Measurements from ENCODE around the gene ABCA5. TPM values are rescaled to one million over a fixed set of nuclear protein-coding genes. Genes with fewer than 3 reads are reported as not detected.

The ABCA5 gene
- total and polyA plus RNA-seq, 2 of the 13 experiments (the other 11 are each of a cell fraction or from before 2014, with no cell fraction given): 9.7 to 10.1 TPM

GRCh38 chr17:69327060-69327831 is at the start of gene ABCA5 (continued):
- TF ChIP-seq ZBTB40 (IDR thresholded peaks at IDR 0.05): no peak
- peak; percentile 88 for TF ChIP-seq ZBTB40 (CRISPR knock-in tag; IDR thresholded peaks at IDR 0.05)
- TF ChIP-seq, protein P1, sequence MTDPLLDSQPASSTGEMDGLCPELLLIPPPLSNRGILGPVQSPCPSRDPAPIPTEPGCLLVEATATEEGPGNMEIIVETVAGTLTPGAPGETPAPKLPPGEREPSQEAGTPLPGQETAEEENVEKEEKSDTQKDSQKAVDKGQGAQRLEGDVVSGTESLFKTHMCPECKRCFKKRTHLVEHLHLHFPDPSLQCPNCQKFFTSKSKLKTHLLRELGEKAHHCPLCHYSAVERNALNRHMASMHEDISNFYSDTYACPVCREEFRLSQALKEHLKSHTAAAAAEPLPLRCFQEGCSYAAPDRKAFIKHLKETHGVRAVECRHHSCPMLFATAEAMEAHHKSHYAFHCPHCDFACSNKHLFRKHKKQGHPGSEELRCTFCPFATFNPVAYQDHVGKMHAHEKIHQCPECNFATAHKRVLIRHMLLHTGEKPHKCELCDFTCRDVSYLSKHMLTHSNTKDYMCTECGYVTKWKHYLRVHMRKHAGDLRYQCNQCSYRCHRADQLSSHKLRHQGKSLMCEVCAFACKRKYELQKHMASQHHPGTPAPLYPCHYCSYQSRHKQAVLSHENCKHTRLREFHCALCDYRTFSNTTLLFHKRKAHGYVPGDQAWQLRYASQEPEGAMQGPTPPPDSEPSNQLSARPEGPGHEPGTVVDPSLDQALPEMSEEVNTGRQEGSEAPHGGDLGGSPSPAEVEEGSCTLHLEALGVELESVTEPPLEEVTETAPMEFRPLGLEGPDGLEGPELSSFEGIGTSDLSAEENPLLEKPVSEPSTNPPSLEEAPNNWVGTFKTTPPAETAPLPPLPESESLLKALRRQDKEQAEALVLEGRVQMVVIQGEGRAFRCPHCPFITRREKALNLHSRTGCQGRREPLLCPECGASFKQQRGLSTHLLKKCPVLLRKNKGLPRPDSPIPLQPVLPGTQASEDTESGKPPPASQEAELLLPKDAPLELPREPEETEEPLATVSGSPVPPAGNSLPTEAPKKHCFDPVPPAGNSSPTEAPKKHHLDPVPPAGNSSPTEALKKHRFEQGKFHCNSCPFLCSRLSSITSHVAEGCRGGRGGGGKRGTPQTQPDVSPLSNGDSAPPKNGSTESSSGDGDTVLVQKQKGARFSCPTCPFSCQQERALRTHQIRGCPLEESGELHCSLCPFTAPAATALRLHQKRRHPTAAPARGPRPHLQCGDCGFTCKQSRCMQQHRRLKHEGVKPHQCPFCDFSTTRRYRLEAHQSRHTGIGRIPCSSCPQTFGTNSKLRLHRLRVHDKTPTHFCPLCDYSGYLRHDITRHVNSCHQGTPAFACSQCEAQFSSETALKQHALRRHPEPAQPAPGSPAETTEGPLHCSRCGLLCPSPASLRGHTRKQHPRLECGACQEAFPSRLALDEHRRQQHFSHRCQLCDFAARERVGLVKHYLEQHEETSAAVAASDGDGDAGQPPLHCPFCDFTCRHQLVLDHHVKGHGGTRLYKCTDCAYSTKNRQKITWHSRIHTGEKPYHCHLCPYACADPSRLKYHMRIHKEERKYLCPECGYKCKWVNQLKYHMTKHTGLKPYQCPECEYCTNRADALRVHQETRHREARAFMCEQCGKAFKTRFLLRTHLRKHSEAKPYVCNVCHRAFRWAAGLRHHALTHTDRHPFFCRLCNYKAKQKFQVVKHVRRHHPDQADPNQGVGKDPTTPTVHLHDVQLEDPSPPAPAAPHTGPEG (CRISPR knock-in tag; IDR thresholded peaks at IDR 0.05): no peak
- peak; percentile 80; the same call in 1 of the 2 replicates for TF ChIP-seq ZNF772 (CRISPR knock-in tag; IDR thresholded peaks at IDR 0.05)
- TF ChIP-seq ZBTB49 (CRISPR knock-in tag; IDR thresholded peaks at IDR 0.05; ENCODE audit: borderline replicate concordance): 0 out of 2 replicates have a peak, but pooled peaks have one; percentile 74
- no peak for TF ChIP-seq GPN1 (CRISPR knock-in tag; IDR thresholded peaks at IDR 0.05; ENCODE audit: borderline replicate concordance)
- TF ChIP-seq NRL (CRISPR knock-in tag; IDR thresholded peaks at IDR 0.05; ENCODE audit: borderline replicate concordance): peak; percentile 95
- no peak for TF ChIP-seq TOE1 (CRISPR knock-in tag; IDR thresholded peaks at IDR 0.05)
- no peak for TF ChIP-seq KAT2B (IDR thresholded peaks at IDR 0.05; ENCODE audit: borderline replicate concordance, low read depth, low read length)
- TF ChIP-seq ZKSCAN5 (CRISPR knock-in tag; IDR thresholded peaks at IDR 0.05): no peak
- peak; percentile 76; the same call in 1 of the 2 replicates for TF ChIP-seq ZNF44 (CRISPR knock-in tag; IDR thresholded peaks at IDR 0.05)
